Measurements from ENCODE around the gene SLC22A25.
"Not testable (repeated sequence)": the region's sequence is repeated elsewhere in the genome, so short reads cannot be mapped to it uniquely, and the experiment has no call there.

Gene SLC22A25

GRCh38 chr11:63235471-63236461 lies 7.6 kb downstream of the SLC22A25 start:
- H2BK120ac ChIP-seq (ENCODE audit: low read depth, low read length); H3K4me1 ChIP-seq (ENCODE audit: control insufficient read depth, insufficient read depth, low read depth, low read length); H3K27ac ChIP-seq (ENCODE audit: low read length, poor library complexity, severe bottlenecking); H3K9me3 ChIP-seq (ENCODE audit: control insufficient read depth, low read length); H2BK5ac ChIP-seq (ENCODE audit: low read depth, low read length, poor library complexity, severe bottlenecking); H3K4me2 ChIP-seq (ENCODE audit: low read length, poor library complexity, severe bottlenecking); H4K8ac ChIP-seq (ENCODE audit: low read length); H2BK12ac ChIP-seq (ENCODE audit: low read length in 2 of 2); H4K91ac ChIP-seq (ENCODE audit: low read length); H3K23ac ChIP-seq (ENCODE audit: low read length in 2 of 2); H3K18ac ChIP-seq (ENCODE audit: low read depth in 1 of 2, low read length in 2 of 2); DNase-seq; H3K4ac ChIP-seq (ENCODE audit: low read depth in 1 of 2, low read length in 2 of 2); H2AK5ac ChIP-seq (ENCODE audit: low read length, severe bottlenecking); H3K9ac ChIP-seq (ENCODE audit: low read length); H2BK15ac ChIP-seq (ENCODE audit: low read depth, poor library complexity, severe bottlenecking); H3K27me3 ChIP-seq (ENCODE audit: control insufficient read depth in 1 of 2, insufficient read depth in 1 of 2, low read length in 2 of 2); H3K36me3 ChIP-seq (ENCODE audit: control insufficient read depth in 1 of 2, insufficient read depth in 2 of 2, low read depth in 1 of 2, low read length in 2 of 2); H3K79me1 ChIP-seq (replicated peaks; ENCODE audit: low read length, poor library complexity, severe bottlenecking); H2AFZ ChIP-seq (ENCODE audit: low read depth, low read length); H3K14ac ChIP-seq (ENCODE audit: low read length in 2 of 2); H3K4me3 ChIP-seq (ENCODE audit: insufficient read depth in 1 of 2, low read depth in 1 of 2, low read length in 2 of 2): not testable (repeated sequence)
- WGBS = 78% methylated on average over 7 of the region's 8 CpGs

DNA sequence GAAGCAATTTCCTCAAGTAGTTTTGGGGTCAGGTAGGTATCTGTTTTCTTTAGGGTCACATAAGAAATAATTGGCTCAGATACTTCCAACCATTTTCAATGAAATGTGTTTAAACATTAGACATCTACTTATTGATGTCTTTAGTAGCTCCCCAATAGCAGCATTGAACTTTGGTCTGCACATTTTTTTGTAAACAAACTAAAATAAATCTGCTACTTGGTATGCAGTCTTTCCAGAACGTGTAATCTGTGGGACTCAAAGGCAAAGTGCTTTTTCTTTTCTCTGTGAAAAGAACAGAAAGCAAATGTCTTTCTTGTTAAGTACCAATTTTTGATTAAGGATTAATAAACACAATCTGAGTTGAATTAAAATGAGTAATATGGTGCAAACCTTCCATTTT lies 13.6 kb downstream of the SLC22A25 start:
- Histone ChIP-seq H3K9me3 (ENCODE audit: control insufficient read depth, low read length) (no peaks in the 10 kb centered on the region), H3K27me3 (ENCODE audit: control insufficient read depth in 1 of 2, insufficient read depth in 1 of 2, low read length in 2 of 2) (no peaks in the 10 kb centered on the region), H2AFZ (ENCODE audit: low read depth, low read length) (no peak overlapping the region), H3K36me3 (ENCODE audit: control insufficient read depth in 1 of 2, insufficient read depth in 2 of 2, low read depth in 1 of 2, low read length in 2 of 2) (no peaks in the 10 kb centered on the region), H2AK5ac (ENCODE audit: low read length, severe bottlenecking) (no peak overlapping the region), H3K4me2 (ENCODE audit: low read length, poor library complexity, severe bottlenecking) (no peak overlapping the region), H3K4me1 (ENCODE audit: control insufficient read depth, insufficient read depth, low read depth, low read length) (no peaks in the 10 kb centered on the region), H2BK15ac (ENCODE audit: low read depth, poor library complexity, severe bottlenecking) (no peak overlapping the region), H2BK120ac (ENCODE audit: low read depth, low read length) (no peak overlapping the region), H4K91ac (ENCODE audit: low read length) (no peak overlapping the region), H3K18ac (ENCODE audit: low read depth in 1 of 2, low read length in 2 of 2) (no peak overlapping the region), H2BK12ac (ENCODE audit: low read length in 2 of 2) (no peak overlapping the region), H3K27ac (ENCODE audit: low read length, poor library complexity, severe bottlenecking) (no peak overlapping the region), H3K23ac (ENCODE audit: low read length in 2 of 2) (no peak overlapping the region), H3K79me1 (replicated peaks; ENCODE audit: low read length, poor library complexity, severe bottlenecking) (no peaks in the 10 kb centered on the region), H3K4me3 (ENCODE audit: insufficient read depth in 1 of 2, low read depth in 1 of 2, low read length in 2 of 2) (no peak overlapping the region), H3K4ac (ENCODE audit: low read depth in 1 of 2, low read length in 2 of 2) (no peak overlapping the region), H3K9ac (ENCODE audit: low read length) (no peak overlapping the region), H4K8ac (ENCODE audit: low read length) (no peak overlapping the region), H2BK5ac (ENCODE audit: low read depth, low read length, poor library complexity, severe bottlenecking) (no peak overlapping the region), H3K14ac (ENCODE audit: low read length in 2 of 2) (no peak overlapping the region)
- no CpG with 5 or more reads among the region's 1 CpG for WGBS
- no peak for DNase-seq

DNA sequence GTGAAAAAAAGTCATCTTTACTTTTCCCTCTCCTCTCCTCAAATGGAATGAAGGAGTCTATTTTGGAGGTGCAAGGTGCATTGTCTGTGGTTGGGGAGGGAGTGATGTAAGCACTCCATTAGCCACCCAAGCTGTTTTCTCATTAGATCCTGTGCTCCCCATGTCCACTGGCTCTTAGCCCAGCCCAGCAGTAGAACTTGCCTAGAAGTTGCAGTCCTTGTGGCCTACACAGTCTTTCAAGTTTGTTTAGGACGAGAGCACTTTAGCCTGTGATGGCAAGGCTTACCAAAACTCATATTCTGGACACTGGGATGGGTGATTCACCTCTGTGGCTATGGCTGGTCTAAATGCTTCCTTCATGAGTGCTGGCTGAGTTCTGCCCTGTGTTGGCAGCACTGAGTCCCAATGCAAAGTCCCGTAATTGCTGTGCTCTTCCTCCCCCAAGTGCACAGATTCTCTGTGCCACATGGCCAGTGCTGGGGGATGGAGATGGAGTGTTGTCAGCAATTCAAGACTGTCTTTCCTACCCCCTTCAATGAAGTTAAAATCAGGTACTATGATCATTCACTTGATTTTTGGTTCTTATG lies 15.8 kb downstream of the SLC22A25 start:
- Histone ChIP-seq H3K27ac (ENCODE audit: low read length, poor library complexity, severe bottlenecking) (no peak overlapping the region), H3K18ac (ENCODE audit: low read depth in 1 of 2, low read length in 2 of 2) (no peak overlapping the region), H3K79me1 (replicated peaks; ENCODE audit: low read length, poor library complexity, severe bottlenecking) (no peaks in the 10 kb centered on the region), H4K91ac (ENCODE audit: low read length) (no peak overlapping the region), H2BK12ac (ENCODE audit: low read length in 2 of 2) (no peak overlapping the region), H2BK120ac (ENCODE audit: low read depth, low read length) (no peak overlapping the region), H3K4ac (ENCODE audit: low read depth in 1 of 2, low read length in 2 of 2) (no peak overlapping the region), H2AK5ac (ENCODE audit: low read length, severe bottlenecking) (no peak overlapping the region), H3K27me3 (ENCODE audit: control insufficient read depth in 1 of 2, insufficient read depth in 1 of 2, low read length in 2 of 2) (no peaks in the 10 kb centered on the region), H2BK15ac (ENCODE audit: low read depth, poor library complexity, severe bottlenecking) (no peak overlapping the region), H3K4me1 (ENCODE audit: control insufficient read depth, insufficient read depth, low read depth, low read length) (no peaks in the 10 kb centered on the region), H3K14ac (ENCODE audit: low read length in 2 of 2) (no peak overlapping the region), H3K23ac (ENCODE audit: low read length in 2 of 2) (no peak overlapping the region), H3K4me2 (ENCODE audit: low read length, poor library complexity, severe bottlenecking) (no peak overlapping the region), H3K9ac (ENCODE audit: low read length) (no peak overlapping the region), H3K9me3 (ENCODE audit: control insufficient read depth, low read length) (no peaks in the 10 kb centered on the region), H3K36me3 (ENCODE audit: control insufficient read depth in 1 of 2, insufficient read depth in 2 of 2, low read depth in 1 of 2, low read length in 2 of 2) (no peaks in the 10 kb centered on the region), H3K4me3 (ENCODE audit: insufficient read depth in 1 of 2, low read depth in 1 of 2, low read length in 2 of 2) (no peak overlapping the region), H2AFZ (ENCODE audit: low read depth, low read length) (no peak overlapping the region), H2BK5ac (ENCODE audit: low read depth, low read length, poor library complexity, severe bottlenecking) (no peak overlapping the region), H4K8ac (ENCODE audit: low read length) (no peak overlapping the region)
- 40% methylated on average over 2 of the region's 2 CpGs for WGBS
- DNase-seq = no peak

DNA sequence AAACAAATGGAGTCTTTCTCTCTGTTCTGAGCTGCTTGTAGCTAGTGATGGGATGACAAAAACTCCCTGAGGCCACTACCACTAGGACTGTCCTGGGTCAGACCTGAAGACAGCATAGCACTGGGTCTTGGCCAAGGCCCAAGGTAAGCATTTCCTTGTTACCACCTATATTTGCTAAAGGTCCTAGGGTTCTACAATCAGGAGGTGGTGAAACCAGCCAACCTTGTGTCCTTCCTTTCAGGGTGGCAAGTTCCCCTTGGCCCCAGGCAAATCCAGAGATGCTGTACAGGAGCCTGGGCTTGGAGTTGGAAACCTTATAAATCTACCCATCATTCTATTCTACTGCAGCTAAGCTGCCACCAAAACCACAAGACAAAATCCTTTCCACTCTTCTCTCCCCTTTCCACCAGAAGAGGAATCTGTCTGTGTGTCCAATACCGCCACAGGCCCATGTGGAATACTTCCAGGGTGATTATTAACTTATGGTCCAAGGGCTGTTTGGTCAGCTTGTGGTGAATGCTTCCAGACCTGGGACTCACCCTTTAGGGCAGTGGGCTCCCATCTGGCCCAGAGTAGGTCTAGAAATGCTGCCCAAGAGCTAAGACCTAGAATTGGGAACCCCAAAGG lies 16.8 kb downstream of the SLC22A25 start:
- H3K9ac ChIP-seq (ENCODE audit: low read length) = no peak overlapping the region
- no peak overlapping the region for H3K18ac ChIP-seq (ENCODE audit: low read depth in 1 of 2, low read length in 2 of 2)
- H3K23ac ChIP-seq (ENCODE audit: low read length in 2 of 2) = no peak overlapping the region
- H3K4me2 ChIP-seq (ENCODE audit: low read length, poor library complexity, severe bottlenecking) = no peak overlapping the region
- H2BK12ac ChIP-seq (ENCODE audit: low read length in 2 of 2) = no peak overlapping the region
- no peak overlapping the region for H3K4me3 ChIP-seq (ENCODE audit: insufficient read depth in 1 of 2, low read depth in 1 of 2, low read length in 2 of 2)
- H3K27ac ChIP-seq (ENCODE audit: low read length, poor library complexity, severe bottlenecking) = no peak overlapping the region
- no peak overlapping the region for H2AK5ac ChIP-seq (ENCODE audit: low read length, severe bottlenecking)
- H3K4ac ChIP-seq (ENCODE audit: low read depth in 1 of 2, low read length in 2 of 2) = no peak overlapping the region
- no peak overlapping the region for H2BK15ac ChIP-seq (ENCODE audit: low read depth, poor library complexity, severe bottlenecking)
- no peak overlapping the region for H4K91ac ChIP-seq (ENCODE audit: low read length)
- H3K36me3 ChIP-seq (ENCODE audit: control insufficient read depth in 1 of 2, insufficient read depth in 2 of 2, low read depth in 1 of 2, low read length in 2 of 2) = no peaks in the 10 kb centered on the region
- H3K9me3 ChIP-seq (ENCODE audit: control insufficient read depth, low read length) = no peaks in the 10 kb centered on the region
- no peak overlapping the region for H2BK5ac ChIP-seq (ENCODE audit: low read depth, low read length, poor library complexity, severe bottlenecking)
- no peak for DNase-seq
- no peak overlapping the region for H2AFZ ChIP-seq (ENCODE audit: low read depth, low read length)
- H4K8ac ChIP-seq (ENCODE audit: low read length) = no peak overlapping the region
- H3K4me1 ChIP-seq (ENCODE audit: control insufficient read depth, insufficient read depth, low read depth, low read length) = no peaks in the 10 kb centered on the region
- H3K27me3 ChIP-seq (ENCODE audit: control insufficient read depth in 1 of 2, insufficient read depth in 1 of 2, low read length in 2 of 2) = no peaks in the 10 kb centered on the region
- H2BK120ac ChIP-seq (ENCODE audit: low read depth, low read length) = no peak overlapping the region
- no peak overlapping the region for H3K14ac ChIP-seq (ENCODE audit: low read length in 2 of 2)
- WGBS = 54% methylated on average over 1 of the region's 1 CpG
- H3K79me1 ChIP-seq (replicated peaks; ENCODE audit: low read length, poor library complexity, severe bottlenecking) = no peaks in the 10 kb centered on the region
